ENCODE results near the gene COX7B2.

DNA sequence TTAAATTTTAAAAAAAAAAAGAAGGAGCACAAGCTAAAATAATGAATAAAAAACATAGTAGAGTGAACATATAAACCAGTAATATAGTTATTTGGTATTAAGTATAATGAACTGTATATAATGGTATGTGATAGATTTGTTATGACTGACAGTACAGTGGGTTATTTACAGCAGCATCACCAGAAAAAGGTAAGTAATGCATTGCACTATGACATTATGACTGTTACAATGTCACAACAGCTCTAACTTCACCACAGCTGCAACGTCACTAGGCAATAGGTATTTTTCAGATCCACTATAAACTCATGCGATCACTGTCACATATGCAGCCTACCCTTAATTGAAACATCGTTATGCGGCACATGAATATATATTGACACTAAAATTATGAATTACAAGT lies 72.5 kb downstream of the COX7B2 start:
- TF ChIP-seq, protein P1, sequence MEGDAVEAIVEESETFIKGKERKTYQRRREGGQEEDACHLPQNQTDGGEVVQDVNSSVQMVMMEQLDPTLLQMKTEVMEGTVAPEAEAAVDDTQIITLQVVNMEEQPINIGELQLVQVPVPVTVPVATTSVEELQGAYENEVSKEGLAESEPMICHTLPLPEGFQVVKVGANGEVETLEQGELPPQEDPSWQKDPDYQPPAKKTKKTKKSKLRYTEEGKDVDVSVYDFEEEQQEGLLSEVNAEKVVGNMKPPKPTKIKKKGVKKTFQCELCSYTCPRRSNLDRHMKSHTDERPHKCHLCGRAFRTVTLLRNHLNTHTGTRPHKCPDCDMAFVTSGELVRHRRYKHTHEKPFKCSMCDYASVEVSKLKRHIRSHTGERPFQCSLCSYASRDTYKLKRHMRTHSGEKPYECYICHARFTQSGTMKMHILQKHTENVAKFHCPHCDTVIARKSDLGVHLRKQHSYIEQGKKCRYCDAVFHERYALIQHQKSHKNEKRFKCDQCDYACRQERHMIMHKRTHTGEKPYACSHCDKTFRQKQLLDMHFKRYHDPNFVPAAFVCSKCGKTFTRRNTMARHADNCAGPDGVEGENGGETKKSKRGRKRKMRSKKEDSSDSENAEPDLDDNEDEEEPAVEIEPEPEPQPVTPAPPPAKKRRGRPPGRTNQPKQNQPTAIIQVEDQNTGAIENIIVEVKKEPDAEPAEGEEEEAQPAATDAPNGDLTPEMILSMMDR (IDR thresholded peaks at IDR 0.05), result no peak
- no peak for TF ChIP-seq POLR2A (IDR thresholded peaks at IDR 0.05)
- no peak for TF ChIP-seq POLR2AphosphoS5 (IDR thresholded peaks at IDR 0.05)
